ENCODE measurements around the gene GNAO1.

GRCh38 chr16:56228476-56228875 lies 37.2 kb downstream of the GNAO1 start:
- TF ChIP-seq, protein P1, sequence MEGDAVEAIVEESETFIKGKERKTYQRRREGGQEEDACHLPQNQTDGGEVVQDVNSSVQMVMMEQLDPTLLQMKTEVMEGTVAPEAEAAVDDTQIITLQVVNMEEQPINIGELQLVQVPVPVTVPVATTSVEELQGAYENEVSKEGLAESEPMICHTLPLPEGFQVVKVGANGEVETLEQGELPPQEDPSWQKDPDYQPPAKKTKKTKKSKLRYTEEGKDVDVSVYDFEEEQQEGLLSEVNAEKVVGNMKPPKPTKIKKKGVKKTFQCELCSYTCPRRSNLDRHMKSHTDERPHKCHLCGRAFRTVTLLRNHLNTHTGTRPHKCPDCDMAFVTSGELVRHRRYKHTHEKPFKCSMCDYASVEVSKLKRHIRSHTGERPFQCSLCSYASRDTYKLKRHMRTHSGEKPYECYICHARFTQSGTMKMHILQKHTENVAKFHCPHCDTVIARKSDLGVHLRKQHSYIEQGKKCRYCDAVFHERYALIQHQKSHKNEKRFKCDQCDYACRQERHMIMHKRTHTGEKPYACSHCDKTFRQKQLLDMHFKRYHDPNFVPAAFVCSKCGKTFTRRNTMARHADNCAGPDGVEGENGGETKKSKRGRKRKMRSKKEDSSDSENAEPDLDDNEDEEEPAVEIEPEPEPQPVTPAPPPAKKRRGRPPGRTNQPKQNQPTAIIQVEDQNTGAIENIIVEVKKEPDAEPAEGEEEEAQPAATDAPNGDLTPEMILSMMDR (IDR thresholded peaks at IDR 0.05): no peak
- TF ChIP-seq GABPA (IDR thresholded peaks at IDR 0.05; ENCODE audit: low read depth) (no peak), REST (IDR thresholded peaks at IDR 0.05; ENCODE audit: low read depth, low read length) (no peak), EZH2phosphoT487 (IDR thresholded peaks at IDR 0.05; ENCODE audit: borderline replicate concordance, low read depth) (no peak), TAF1 (IDR thresholded peaks at IDR 0.05; ENCODE audit: borderline replicate concordance, low read depth, low read length) (no peak), NRF1 (IDR thresholded peaks at IDR 0.05; ENCODE audit: low read depth, low read length) (no peak), POLR2AphosphoS5 (IDR thresholded peaks at IDR 0.05; ENCODE audit: low read depth, low read length) (no peak), RAD21 (IDR thresholded peaks at IDR 0.05; ENCODE audit: low read length) (no peak), USF2 (IDR thresholded peaks at IDR 0.05; ENCODE audit: borderline replicate concordance, low read depth, low read length) (no peak)
